C4-2B (cell line): ENCODE results near the gene EHF.
A peak's percentile ranks its signal among the peaks of the same experiment; 100 is the strongest.

Experiments used
- H3K27ac ChIP-seq: fragments of 450-650 bp; 2 replicates; pipeline ENCODE4 v1.5.1; 2017
- ZFX ChIP-seq: fragments of 450-650 bp; IDR thresholded peaks from 2 replicates; pipeline ENCODE4 v1.6.1; 2017
- TF ChIP-seq, protein P1 (sequence below): fragments of 450-650 bp; conservative IDR thresholded peaks from 2 replicates; pipeline ENCODE4 v1.5.1; 2017; ENCODE audit warnings: mild to moderate bottlenecking

The EHF gene

GRCh38 chr11:34639545-34639944 is 18.7 kb downstream of the EHF start:
- no peak for TF ChIP-seq ZFX
- TF ChIP-seq, protein P1, sequence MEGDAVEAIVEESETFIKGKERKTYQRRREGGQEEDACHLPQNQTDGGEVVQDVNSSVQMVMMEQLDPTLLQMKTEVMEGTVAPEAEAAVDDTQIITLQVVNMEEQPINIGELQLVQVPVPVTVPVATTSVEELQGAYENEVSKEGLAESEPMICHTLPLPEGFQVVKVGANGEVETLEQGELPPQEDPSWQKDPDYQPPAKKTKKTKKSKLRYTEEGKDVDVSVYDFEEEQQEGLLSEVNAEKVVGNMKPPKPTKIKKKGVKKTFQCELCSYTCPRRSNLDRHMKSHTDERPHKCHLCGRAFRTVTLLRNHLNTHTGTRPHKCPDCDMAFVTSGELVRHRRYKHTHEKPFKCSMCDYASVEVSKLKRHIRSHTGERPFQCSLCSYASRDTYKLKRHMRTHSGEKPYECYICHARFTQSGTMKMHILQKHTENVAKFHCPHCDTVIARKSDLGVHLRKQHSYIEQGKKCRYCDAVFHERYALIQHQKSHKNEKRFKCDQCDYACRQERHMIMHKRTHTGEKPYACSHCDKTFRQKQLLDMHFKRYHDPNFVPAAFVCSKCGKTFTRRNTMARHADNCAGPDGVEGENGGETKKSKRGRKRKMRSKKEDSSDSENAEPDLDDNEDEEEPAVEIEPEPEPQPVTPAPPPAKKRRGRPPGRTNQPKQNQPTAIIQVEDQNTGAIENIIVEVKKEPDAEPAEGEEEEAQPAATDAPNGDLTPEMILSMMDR: no peak

DNA sequence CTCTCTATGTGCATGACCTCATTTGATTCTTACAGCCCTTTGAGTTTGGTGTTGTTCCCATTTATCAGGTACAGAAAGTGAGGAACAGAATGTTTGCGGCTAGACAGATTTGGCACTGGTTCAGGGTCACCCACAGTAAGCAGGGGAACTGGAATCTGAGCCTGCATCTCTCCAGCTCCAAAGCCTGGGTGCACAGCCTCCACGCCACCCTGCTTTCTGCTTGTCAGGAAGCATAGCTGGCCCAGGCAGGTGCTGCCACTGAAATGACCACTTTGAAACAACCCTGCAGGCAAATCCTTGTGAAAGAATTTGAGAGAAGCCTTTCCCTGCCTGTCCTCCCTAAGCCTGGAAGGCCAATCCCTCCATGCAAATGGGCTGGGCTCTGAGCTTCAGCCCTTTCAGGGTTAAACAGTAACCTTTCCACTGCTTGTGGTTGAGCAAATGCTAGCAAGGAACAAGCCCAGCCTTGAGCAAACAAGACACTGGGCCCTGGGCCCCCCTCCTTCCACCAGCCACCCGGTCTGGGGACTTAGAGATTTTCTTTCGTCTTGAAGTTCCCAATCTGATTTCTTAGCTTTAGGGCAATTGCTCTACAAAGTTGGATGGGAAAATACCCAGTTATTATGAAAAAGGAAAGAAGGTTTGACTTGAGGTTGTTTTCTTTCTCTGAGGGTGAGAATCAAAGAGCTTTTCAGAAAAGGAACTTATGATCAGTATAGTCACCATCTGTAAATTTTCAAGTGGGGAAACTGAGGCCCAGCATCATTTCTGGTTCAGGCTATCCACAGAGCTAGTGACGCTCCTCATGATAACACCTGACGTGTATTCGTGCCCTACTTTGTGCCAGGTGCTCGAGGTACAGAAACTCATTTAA is 19.4 kb downstream of the EHF start:
- no peak for TF ChIP-seq ZFX
- TF ChIP-seq, protein P1: no peak
- H3K27ac ChIP-seq: peak overlapping the region; percentile 100

More at GRCh38 chr11:34639545-34639944, 18.7 kb downstream of the EHF start:
- peak overlapping the region; percentile 100 for H3K27ac ChIP-seq

GRCh38 chr11:34640924-34641275 is 20.0 kb downstream of the EHF start:
- peak overlapping the region; percentile 100 for H3K27ac ChIP-seq
- TF ChIP-seq ZFX: no peak
- TF ChIP-seq, protein P1: no peak

GRCh38 chr11:34641456-34641855 is 20.6 kb downstream of the EHF start:
- peak overlapping the region; percentile 100 for H3K27ac ChIP-seq
- TF ChIP-seq, protein P1: no peak
- no peak for TF ChIP-seq ZFX

DNA sequence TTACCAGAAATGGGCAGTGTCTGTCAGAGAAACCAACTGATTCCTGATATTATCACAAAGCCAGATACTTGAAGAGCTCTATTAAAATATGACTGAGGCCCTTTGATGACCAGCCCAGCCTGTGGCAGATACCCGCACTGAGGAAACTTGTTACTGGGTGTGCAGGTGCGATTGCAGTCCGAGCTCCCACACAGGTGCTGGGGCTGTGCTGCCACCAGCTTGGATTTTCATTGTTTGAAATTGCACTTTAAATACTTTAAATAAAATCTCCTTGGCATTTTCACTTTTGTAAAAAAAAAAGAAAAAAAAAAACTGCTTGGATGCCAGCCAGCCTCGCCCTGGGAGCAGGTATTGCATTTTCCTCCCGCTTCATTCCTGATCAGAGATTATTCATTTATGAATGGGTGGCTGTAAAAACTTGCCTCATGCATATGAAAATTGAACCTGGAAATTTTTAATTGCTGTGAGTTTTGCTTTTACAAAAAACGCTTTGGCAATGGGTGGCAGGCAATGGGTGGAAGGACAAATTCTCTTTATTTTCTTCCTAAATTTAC is 21.2 kb downstream of the EHF start:
- peak overlapping the region; percentile 100 for H3K27ac ChIP-seq

GRCh38 chr11:34642873-34643272 is 22.0 kb downstream of the EHF start:
- no peak for TF ChIP-seq ZFX
- TF ChIP-seq, protein P1: no peak
- H3K27ac ChIP-seq: peak overlapping the region; percentile 100

More for the DNA sequence above, 21.2 kb downstream of the EHF start:
- no peak for TF ChIP-seq ZFX
- TF ChIP-seq, protein P1: no peak

- H3K27ac ChIP-seq: peak overlapping the region; percentile 100
- TF ChIP-seq ZFX: no peak
- TF ChIP-seq, protein P1: no peak
Measured at GRCh38 chr11:34643311-34643710, 22.4 kb downstream of the EHF start.
